IPS DF 6.9 (cell line): ENCODE results near the gene CXCL6.
A peak's percentile ranks its signal among the peaks of the same experiment; 100 is the strongest.

ENCODE experiments used
- DNase-seq: peaks from one replicate; pipeline ENCODE4 v3.0.0-alpha.2; 2013; ENCODE audit warnings: low read depth, low spot score
- H3K27ac ChIP-seq: one replicate; pipeline ENCODE4 v1.5.1; 2013; ENCODE audit warnings: low read length, control low read depth
- H3K27me3 ChIP-seq: 2 replicates; pipeline ENCODE4 v1.6.1; 2013; ENCODE audit warnings: mild to moderate bottlenecking, low read length; ENCODE audit not compliant: control insufficient read depth, insufficient read depth
- H3K36me3 ChIP-seq: 2 replicates; pipeline ENCODE4 v1.6.1; 2013; ENCODE audit warnings: low read length; ENCODE audit not compliant: control insufficient read depth, insufficient read depth
- H3K4me1 ChIP-seq: 2 replicates; pipeline ENCODE4 v1.6.1; 2013; ENCODE audit warnings: low read length; ENCODE audit not compliant: control insufficient read depth, insufficient read depth
- H3K4me3 ChIP-seq: 2 replicates; pipeline ENCODE4 v1.5.1; 2013; ENCODE audit warnings: mild to moderate bottlenecking, low read length
- H3K9me3 ChIP-seq: 2 replicates; pipeline ENCODE4 v1.6.1; 2013; ENCODE audit warnings: low read length, inconsistent platforms; ENCODE audit not compliant: control insufficient read depth, insufficient read depth
- WGBS: extraction: QIAGEN DNeasy Blood & Tissue Kit; methylation state at CpG from one replicate; pipeline ENCODE4 v1.1.7; 2013; ENCODE audit warnings: mixed read lengths, missing lambda C conversion rate; ENCODE audit not compliant: insufficient read length, insufficient coverage; 5-methylcytosine and 5-hydroxymethylcytosine counted together

The CXCL6 gene

GRCh38 chr4:73836373-73837279, at the start of gene CXCL6:
TSS of gene CXCL6 (plus strand) at chr4:73836678. CDS start at chr4:73836751, 73 bp downstream.
- DNase-seq: no peak
- Histone ChIP-seq H3K4me3 (peak within 1 kb of the TSS; percentile 72), H3K36me3 (no peaks in the 10 kb centered on the region), H3K27me3 (no peaks in the 10 kb centered on the region), H3K4me1 (no peaks in the 10 kb centered on the region), H3K9me3 (no peaks in the 10 kb centered on the region), H3K27ac (no peak within 1 kb of the TSS)
- WGBS: no CpG with 5 or more reads among the region's 41 CpGs

GRCh38 chr4:73788411-73788810, 48.1 kb upstream of the CXCL6 start:
- DNase-seq: no peak
- no peaks in the 10 kb centered on the region for H3K36me3 ChIP-seq
- H3K27ac ChIP-seq: no peak overlapping the region
- H3K9me3 ChIP-seq: no peaks in the 10 kb centered on the region
- H3K4me3 ChIP-seq: no peak overlapping the region
- H3K27me3 ChIP-seq: no peaks in the 10 kb centered on the region
- no peaks in the 10 kb centered on the region for H3K4me1 ChIP-seq
- WGBS: no CpG with 5 or more reads among the region's 2 CpGs

- Histone ChIP-seq H3K9me3 (no peaks in the 10 kb centered on the region), H3K4me1 (no peaks in the 10 kb centered on the region), H3K27me3 (no peaks in the 10 kb centered on the region), H3K36me3 (no peaks in the 10 kb centered on the region), H3K4me3 (no peak overlapping the region), H3K27ac (no peak overlapping the region)
- DNase-seq: no peak
These were observed 37.6 kb upstream of the CXCL6 start for GRCh38 chr4:73798842-73799241.

- no peak overlapping the region for H3K27ac ChIP-seq
- H3K4me3 ChIP-seq: no peak overlapping the region
- DNase-seq: no peak
- no CpG with 5 or more reads among the region's 2 CpGs for WGBS
- H3K36me3 ChIP-seq: no peaks in the 10 kb centered on the region
- no peaks in the 10 kb centered on the region for H3K27me3 ChIP-seq
- H3K9me3 ChIP-seq: no peaks in the 10 kb centered on the region
- no peaks in the 10 kb centered on the region for H3K4me1 ChIP-seq
These were observed 36.3 kb upstream of the CXCL6 start for GRCh38 chr4:73800206-73800605.

GRCh38 chr4:73801692-73802091, 34.8 kb upstream of the CXCL6 start:
- Histone ChIP-seq H3K27ac (no peak overlapping the region), H3K4me3 (no peak overlapping the region), H3K36me3 (no peaks in the 10 kb centered on the region), H3K27me3 (no peaks in the 10 kb centered on the region), H3K9me3 (no peaks in the 10 kb centered on the region), H3K4me1 (no peaks in the 10 kb centered on the region)
- no CpG with 5 or more reads among the region's 2 CpGs for whole genome bisulfite sequencing
- no peak for DNase-seq

- no peaks in the 10 kb centered on the region for H3K9me3 ChIP-seq
- H3K4me1 ChIP-seq: no peaks in the 10 kb centered on the region
- no peaks in the 10 kb centered on the region for H3K36me3 ChIP-seq
- no peak overlapping the region for H3K27ac ChIP-seq
- WGBS: no CpG with 5 or more reads among the region's 3 CpGs
- no peak for DNase-seq
- H3K4me3 ChIP-seq: no peak overlapping the region
- H3K27me3 ChIP-seq: no peaks in the 10 kb centered on the region
These were observed 33.3 kb upstream of the CXCL6 start for GRCh38 chr4:73803213-73803612.

- H3K4me1 ChIP-seq: no peaks in the 10 kb centered on the region
- no CpG with 5 or more reads among the region's 3 CpGs for WGBS
- H3K4me3 ChIP-seq: no peak overlapping the region
- H3K36me3 ChIP-seq: no peaks in the 10 kb centered on the region
- no peak overlapping the region for H3K27ac ChIP-seq
- no peaks in the 10 kb centered on the region for H3K27me3 ChIP-seq
- no peaks in the 10 kb centered on the region for H3K9me3 ChIP-seq
- DNase-seq: no peak
These were observed 26.3 kb upstream of the CXCL6 start for GRCh38 chr4:73810191-73810590.

- DNase-seq: no peak
- Histone ChIP-seq H3K36me3 (no peaks in the 10 kb centered on the region), H3K27me3 (no peaks in the 10 kb centered on the region), H3K27ac (no peak overlapping the region), H3K9me3 (no peaks in the 10 kb centered on the region), H3K4me3 (no peak overlapping the region), H3K4me1 (no peaks in the 10 kb centered on the region)
- WGBS: no CpG with 5 or more reads among the region's 1 CpG
These were observed 24.6 kb upstream of the CXCL6 start for GRCh38 chr4:73811841-73812240.

GRCh38 chr4:73814679-73815078, 21.8 kb upstream of the CXCL6 start:
- Histone ChIP-seq H3K27ac (no peak overlapping the region), H3K4me1 (no peaks in the 10 kb centered on the region), H3K9me3 (no peaks in the 10 kb centered on the region), H3K27me3 (no peaks in the 10 kb centered on the region), H3K36me3 (no peaks in the 10 kb centered on the region), H3K4me3 (no peak overlapping the region)
- no CpG with 5 or more reads among the region's 1 CpG for WGBS
- no peak for DNase-seq

GRCh38 chr4:73815145-73815544, 21.3 kb upstream of the CXCL6 start:
- no peaks in the 10 kb centered on the region for H3K4me1 ChIP-seq
- H3K36me3 ChIP-seq: no peaks in the 10 kb centered on the region
- no peak overlapping the region for H3K4me3 ChIP-seq
- H3K27ac ChIP-seq: no peak overlapping the region
- H3K9me3 ChIP-seq: no peaks in the 10 kb centered on the region
- WGBS: no CpG with 5 or more reads among the region's 1 CpG
- H3K27me3 ChIP-seq: no peaks in the 10 kb centered on the region
- no peak for DNase-seq

- H3K9me3 ChIP-seq: no peaks in the 10 kb centered on the region
- H3K27ac ChIP-seq: no peak overlapping the region
- H3K4me1 ChIP-seq: no peaks in the 10 kb centered on the region
- H3K36me3 ChIP-seq: no peaks in the 10 kb centered on the region
- H3K4me3 ChIP-seq: no peak overlapping the region
- DNase-seq: no peak
- H3K27me3 ChIP-seq: no peaks in the 10 kb centered on the region
- WGBS: 100% methylated on average over 1 of the region's 3 CpGs
These were observed 19.7 kb upstream of the CXCL6 start for GRCh38 chr4:73816814-73817213.
